ENCODE data around the gene GFAP.

DNA sequence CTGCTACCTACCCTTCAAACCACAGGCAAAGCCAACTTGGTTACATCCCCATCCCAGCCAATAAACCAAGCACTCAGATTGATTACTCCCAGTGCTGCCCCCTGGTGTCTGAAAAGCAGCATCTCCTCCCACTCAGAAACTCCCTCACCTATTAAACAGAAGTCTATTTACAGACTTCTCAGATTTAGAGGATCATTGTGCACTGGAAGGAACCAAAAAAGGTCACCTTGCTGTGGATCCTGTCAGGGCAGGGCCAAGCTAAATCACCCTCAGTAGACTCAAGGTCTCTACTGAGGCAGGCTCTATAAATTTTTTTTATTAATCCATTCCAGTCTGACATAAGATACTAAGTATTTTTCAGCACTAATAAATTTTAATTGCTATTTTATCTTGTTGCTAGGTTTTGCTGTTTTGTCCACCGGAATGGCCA lies 50.1 kb downstream of the GFAP start:
- no peak for TF ChIP-seq ZNF671 (CRISPR knock-in tag; IDR thresholded peaks at IDR 0.05)
- TF ChIP-seq ZNF512 (CRISPR knock-in tag; IDR thresholded peaks at IDR 0.05; ENCODE audit: borderline replicate concordance), result no peak
- TF ChIP-seq, protein P1, sequence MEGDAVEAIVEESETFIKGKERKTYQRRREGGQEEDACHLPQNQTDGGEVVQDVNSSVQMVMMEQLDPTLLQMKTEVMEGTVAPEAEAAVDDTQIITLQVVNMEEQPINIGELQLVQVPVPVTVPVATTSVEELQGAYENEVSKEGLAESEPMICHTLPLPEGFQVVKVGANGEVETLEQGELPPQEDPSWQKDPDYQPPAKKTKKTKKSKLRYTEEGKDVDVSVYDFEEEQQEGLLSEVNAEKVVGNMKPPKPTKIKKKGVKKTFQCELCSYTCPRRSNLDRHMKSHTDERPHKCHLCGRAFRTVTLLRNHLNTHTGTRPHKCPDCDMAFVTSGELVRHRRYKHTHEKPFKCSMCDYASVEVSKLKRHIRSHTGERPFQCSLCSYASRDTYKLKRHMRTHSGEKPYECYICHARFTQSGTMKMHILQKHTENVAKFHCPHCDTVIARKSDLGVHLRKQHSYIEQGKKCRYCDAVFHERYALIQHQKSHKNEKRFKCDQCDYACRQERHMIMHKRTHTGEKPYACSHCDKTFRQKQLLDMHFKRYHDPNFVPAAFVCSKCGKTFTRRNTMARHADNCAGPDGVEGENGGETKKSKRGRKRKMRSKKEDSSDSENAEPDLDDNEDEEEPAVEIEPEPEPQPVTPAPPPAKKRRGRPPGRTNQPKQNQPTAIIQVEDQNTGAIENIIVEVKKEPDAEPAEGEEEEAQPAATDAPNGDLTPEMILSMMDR (IDR thresholded peaks at IDR 0.05), result peak; percentile 88
- no peak for TF ChIP-seq ATF3 (CRISPR knock-in tag; conservative IDR thresholded peaks at IDR 0.05)
- no peak for TF ChIP-seq CREM (CRISPR knock-in tag; IDR thresholded peaks at IDR 0.05)
- TF ChIP-seq JUN (CRISPR knock-in tag; IDR thresholded peaks at IDR 0.05), result no peak
- no peak for TF ChIP-seq E2F1 (CRISPR knock-in tag; IDR thresholded peaks at IDR 0.05)
- TF ChIP-seq ZNF263 (CRISPR knock-in tag; IDR thresholded peaks at IDR 0.05; ENCODE audit: low read depth), result no peak
- no peak for TF ChIP-seq USF2 (CRISPR knock-in tag; IDR thresholded peaks at IDR 0.05)
